ENCODE data around the gene SLIT3.

Gene SLIT3

DNA sequence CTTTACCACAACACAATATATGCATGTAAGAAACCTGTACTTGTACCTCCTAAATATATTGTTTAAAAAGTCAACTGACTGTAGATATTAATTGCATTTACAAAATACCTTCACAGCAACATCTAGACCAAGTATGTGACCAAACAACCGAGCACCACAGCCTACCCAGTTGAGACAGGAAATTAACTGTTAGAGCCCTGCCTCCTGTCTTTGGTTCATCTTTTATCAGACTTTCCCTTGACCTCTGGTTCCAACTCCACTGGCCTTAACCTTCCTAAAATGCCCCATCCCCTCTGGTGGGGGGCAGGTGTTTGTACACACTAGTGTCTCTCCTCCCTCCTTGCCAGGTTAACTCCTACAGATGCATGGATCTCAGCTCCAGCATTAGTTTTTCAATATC, 566.8 kb downstream of the SLIT3 start:
- no peaks in the 10 kb centered on the region for H3K4me1 ChIP-seq (ENCODE audit: control insufficient read depth, low read length)
- no peak overlapping the region for H3K27ac ChIP-seq (ENCODE audit: low read depth, low read length)
- H3K27me3 ChIP-seq (ENCODE audit: control insufficient read depth, low read length) = peaks cover 8% of the 10 kb centered on the region; the same call in 1 of the 2 replicates

DNA sequence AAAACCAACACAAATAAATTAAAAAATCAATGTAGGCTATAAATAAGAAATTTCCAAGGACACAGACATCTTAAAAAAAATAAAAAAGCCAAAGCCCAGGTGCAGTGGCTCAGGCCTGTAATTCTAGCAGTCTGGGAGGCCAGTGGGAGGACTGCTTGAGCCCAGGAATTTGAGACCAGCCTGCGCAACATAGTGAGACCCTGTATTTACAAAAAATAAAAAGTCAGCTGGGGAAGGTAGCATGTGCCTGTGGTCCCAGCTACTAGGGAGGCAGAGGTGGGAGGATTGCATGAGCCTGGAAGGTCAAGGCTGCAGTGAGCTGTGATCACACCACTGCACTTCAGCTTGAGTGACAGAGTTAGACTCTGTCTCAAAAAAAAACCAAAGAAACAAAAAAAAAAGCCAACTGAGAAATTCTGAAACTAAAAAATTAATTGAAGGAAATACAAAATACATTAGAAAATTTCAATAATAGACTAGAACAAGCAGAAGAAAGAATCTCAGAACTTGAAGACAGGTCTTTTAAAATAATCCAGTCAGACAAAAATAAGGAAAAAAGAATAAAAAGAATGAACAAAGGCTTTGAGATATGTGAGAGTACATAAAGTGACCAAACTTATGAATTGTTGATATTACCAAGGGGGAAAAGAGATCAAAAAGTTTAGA, 572.3 kb downstream of the SLIT3 start:
- H3K4me1 ChIP-seq (ENCODE audit: control insufficient read depth, low read length) = no peaks in the 10 kb centered on the region
- H3K36me3 ChIP-seq (ENCODE audit: control insufficient read depth, low read length) = no peaks in the 10 kb centered on the region
- peaks cover 7% of the 10 kb centered on the region; the same call in 1 of the 2 replicates for H3K9me3 ChIP-seq (ENCODE audit: control insufficient read depth, insufficient read depth, low read length)
- no peaks in the 10 kb centered on the region for H3F3A ChIP-seq (ENCODE audit: control insufficient read depth, insufficient read depth)
- H3K27me3 ChIP-seq (ENCODE audit: control insufficient read depth, low read length) = no peaks in the 10 kb centered on the region
- no peak overlapping the region for H3K27ac ChIP-seq (ENCODE audit: low read depth, low read length)
- no peak overlapping the region for H3K4me2 ChIP-seq (ENCODE audit: low read length)
- H3K9me2 ChIP-seq (replicated peaks; ENCODE audit: control insufficient read depth, low read length) = no peaks in the 10 kb centered on the region
- no peak for TF ChIP-seq EZH2phosphoT487 (IDR thresholded peaks at IDR 0.05; ENCODE audit: borderline replicate concordance, low read length)
- TF ChIP-seq, protein P1, sequence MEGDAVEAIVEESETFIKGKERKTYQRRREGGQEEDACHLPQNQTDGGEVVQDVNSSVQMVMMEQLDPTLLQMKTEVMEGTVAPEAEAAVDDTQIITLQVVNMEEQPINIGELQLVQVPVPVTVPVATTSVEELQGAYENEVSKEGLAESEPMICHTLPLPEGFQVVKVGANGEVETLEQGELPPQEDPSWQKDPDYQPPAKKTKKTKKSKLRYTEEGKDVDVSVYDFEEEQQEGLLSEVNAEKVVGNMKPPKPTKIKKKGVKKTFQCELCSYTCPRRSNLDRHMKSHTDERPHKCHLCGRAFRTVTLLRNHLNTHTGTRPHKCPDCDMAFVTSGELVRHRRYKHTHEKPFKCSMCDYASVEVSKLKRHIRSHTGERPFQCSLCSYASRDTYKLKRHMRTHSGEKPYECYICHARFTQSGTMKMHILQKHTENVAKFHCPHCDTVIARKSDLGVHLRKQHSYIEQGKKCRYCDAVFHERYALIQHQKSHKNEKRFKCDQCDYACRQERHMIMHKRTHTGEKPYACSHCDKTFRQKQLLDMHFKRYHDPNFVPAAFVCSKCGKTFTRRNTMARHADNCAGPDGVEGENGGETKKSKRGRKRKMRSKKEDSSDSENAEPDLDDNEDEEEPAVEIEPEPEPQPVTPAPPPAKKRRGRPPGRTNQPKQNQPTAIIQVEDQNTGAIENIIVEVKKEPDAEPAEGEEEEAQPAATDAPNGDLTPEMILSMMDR (IDR thresholded peaks at IDR 0.05; ENCODE audit: low read depth, low read length, poor library complexity, severe bottlenecking) = no peak
- no peak overlapping the region for H3K4me3 ChIP-seq (ENCODE audit: low read length)
- H4K20me1 ChIP-seq (ENCODE audit: control insufficient read depth, insufficient read depth, low read depth, low read length) = no peaks in the 10 kb centered on the region
- no peaks in the 10 kb centered on the region for H3K79me2 ChIP-seq (ENCODE audit: control insufficient read depth, low read length)

More for the DNA sequence above, 566.8 kb downstream of the SLIT3 start:
- H3K4me3 ChIP-seq (ENCODE audit: low read length) = no peak overlapping the region
- H3K4me2 ChIP-seq (ENCODE audit: low read length) = no peak overlapping the region
- no peaks in the 10 kb centered on the region for H4K20me1 ChIP-seq (ENCODE audit: control insufficient read depth, insufficient read depth, low read depth, low read length)
- no peaks in the 10 kb centered on the region for H3K79me2 ChIP-seq (ENCODE audit: control insufficient read depth, low read length)
- H3K9me3 ChIP-seq (ENCODE audit: control insufficient read depth, insufficient read depth, low read length) = no peaks in the 10 kb centered on the region
- H3F3A ChIP-seq (ENCODE audit: control insufficient read depth, insufficient read depth) = no peaks in the 10 kb centered on the region
- H3K9me2 ChIP-seq (replicated peaks; ENCODE audit: control insufficient read depth, low read length) = no peaks in the 10 kb centered on the region
- TF ChIP-seq, protein P1 (IDR thresholded peaks at IDR 0.05; ENCODE audit: low read depth, low read length, poor library complexity, severe bottlenecking) = no peak
- TF ChIP-seq EZH2phosphoT487 (IDR thresholded peaks at IDR 0.05; ENCODE audit: borderline replicate concordance, low read length) = no peak
- H3K36me3 ChIP-seq (ENCODE audit: control insufficient read depth, low read length) = no peaks in the 10 kb centered on the region

DNA sequence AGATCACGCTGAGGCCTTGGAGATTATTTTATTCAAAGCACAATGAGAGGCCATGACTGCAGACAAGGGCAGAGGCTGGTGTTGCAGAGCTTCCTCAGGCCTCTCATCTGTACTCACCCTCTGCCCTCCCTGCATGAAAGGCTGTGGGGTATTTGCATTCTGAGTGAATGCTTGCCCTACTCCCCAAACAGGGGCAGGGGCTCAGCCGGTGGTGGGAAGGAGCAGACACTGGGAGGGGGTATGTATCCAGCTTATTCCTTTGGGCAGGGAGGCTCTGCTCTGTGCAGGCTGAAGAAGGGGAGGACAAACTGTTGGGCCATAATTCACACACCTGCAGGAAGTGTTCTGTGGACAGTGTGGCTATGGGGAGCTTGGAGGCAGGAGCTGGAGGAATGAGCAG, 573.4 kb downstream of the SLIT3 start:
- Histone ChIP-seq H3K27me3 (ENCODE audit: control insufficient read depth, low read length) (no peaks in the 10 kb centered on the region), H3K9me2 (replicated peaks; ENCODE audit: control insufficient read depth, low read length) (no peaks in the 10 kb centered on the region), H3K4me3 (ENCODE audit: low read length) (no peak overlapping the region), H3K36me3 (ENCODE audit: control insufficient read depth, low read length) (no peaks in the 10 kb centered on the region), H3K4me2 (ENCODE audit: low read length) (no peak overlapping the region), H3K27ac (ENCODE audit: low read depth, low read length) (no peak overlapping the region), H3F3A (ENCODE audit: control insufficient read depth, insufficient read depth) (no peaks in the 10 kb centered on the region), H3K79me2 (ENCODE audit: control insufficient read depth, low read length) (no peaks in the 10 kb centered on the region), H3K4me1 (ENCODE audit: control insufficient read depth, low read length) (no peaks in the 10 kb centered on the region), H4K20me1 (ENCODE audit: control insufficient read depth, insufficient read depth, low read depth, low read length) (no peaks in the 10 kb centered on the region), H3K9me3 (ENCODE audit: control insufficient read depth, insufficient read depth, low read length) (peaks cover 7% of the 10 kb centered on the region; the same call in 1 of the 2 replicates)
- no peak for TF ChIP-seq EZH2phosphoT487 (IDR thresholded peaks at IDR 0.05; ENCODE audit: borderline replicate concordance, low read length)
- TF ChIP-seq, protein P1 (IDR thresholded peaks at IDR 0.05; ENCODE audit: low read depth, low read length, poor library complexity, severe bottlenecking) = no peak

All from DOHH2 (cell line).